ENCODE results near the gene ALDH8A1.

The ALDH8A1 gene, protein sequence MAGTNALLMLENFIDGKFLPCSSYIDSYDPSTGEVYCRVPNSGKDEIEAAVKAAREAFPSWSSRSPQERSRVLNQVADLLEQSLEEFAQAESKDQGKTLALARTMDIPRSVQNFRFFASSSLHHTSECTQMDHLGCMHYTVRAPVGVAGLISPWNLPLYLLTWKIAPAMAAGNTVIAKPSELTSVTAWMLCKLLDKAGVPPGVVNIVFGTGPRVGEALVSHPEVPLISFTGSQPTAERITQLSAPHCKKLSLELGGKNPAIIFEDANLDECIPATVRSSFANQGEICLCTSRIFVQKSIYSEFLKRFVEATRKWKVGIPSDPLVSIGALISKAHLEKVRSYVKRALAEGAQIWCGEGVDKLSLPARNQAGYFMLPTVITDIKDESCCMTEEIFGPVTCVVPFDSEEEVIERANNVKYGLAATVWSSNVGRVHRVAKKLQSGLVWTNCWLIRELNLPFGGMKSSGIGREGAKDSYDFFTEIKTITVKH

GRCh38 chr6:134949927-134950326 is at the start of gene ALDH8A1:
ALDH8A1 (minus strand) TSS chr6:134950101; CDS start chr6:134950053, 48 bp downstream.
- DNase-seq (ENCODE audit: low read depth) = no peak

DNA sequence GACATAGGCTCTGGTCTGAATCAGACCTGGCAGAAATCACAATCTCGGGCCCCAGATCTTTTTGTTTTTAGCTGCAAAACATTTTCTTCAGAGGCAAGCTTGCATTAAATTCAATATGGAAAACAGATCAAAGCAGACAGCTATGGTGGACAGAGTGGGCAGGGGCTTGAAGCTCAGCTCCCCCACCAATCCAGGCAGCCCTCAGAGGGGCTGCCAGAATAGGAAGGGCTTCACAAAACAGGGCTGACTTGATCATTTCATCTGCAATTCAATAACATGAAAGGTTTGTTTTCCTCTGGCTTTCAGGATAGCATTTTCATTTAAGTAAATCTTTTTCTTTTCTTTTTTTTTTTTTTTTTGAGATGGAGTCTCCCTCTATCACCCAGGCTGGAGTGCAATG is 49.2 kb upstream of the ALDH8A1 start:
- no peak for DNase-seq (ENCODE audit: low read depth)

GRCh38 chr6:134997133-134997995 is 47.5 kb upstream of the ALDH8A1 start:
- no peak for DNase-seq (ENCODE audit: low read depth)

GRCh38 chr6:134995536-134995935 is 45.6 kb upstream of the ALDH8A1 start:
- DNase-seq (ENCODE audit: low read depth) = no peak

DNA sequence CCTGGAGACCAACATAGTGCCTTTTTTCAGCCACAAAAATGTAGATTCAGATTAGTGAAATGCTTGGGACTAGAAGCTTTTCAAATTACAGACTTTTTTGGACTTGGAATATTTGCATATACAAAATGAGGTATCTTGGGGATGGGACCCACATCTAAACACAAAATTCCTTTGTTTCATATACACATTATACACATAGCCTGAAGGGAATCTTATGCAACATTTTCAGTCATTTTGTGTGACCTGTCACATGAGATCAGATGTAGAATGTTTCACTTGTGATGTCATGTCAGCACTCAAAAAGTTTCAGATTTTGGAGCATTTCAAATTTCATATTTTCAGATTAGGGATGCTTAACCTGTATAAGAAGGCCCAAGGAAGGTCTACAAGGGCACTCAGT is 44.5 kb upstream of the ALDH8A1 start:
- DNase-seq (ENCODE audit: low read depth) = no peak

GRCh38 chr6:134992155-134992554 is 42.3 kb upstream of the ALDH8A1 start:
- no peak for DNase-seq (ENCODE audit: low read depth)

GRCh38 chr6:134990262-134990661 is 40.4 kb upstream of the ALDH8A1 start:
- DNase-seq (ENCODE audit: low read depth) = no peak

DNA sequence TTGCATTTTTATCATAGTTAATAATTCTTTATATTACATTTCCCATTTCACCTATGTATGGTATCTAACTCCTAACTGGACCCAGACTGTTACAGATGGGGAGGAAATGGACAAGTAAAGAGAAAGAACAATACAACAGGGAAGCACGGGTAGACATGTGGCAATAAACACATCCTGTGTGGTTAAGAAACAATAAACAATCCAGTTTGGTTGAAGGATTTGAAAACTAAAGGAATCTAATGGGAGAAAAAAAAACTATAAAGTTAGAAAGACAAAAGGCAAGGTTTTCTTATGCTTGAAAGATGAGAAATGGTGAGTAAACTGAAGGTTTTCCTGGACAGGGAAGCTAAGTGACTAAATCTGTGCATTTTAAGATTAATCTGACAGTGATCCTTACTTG is 34.9 kb upstream of the ALDH8A1 start:
- peak; percentile 14 for DNase-seq (ENCODE audit: low read depth)

DNA sequence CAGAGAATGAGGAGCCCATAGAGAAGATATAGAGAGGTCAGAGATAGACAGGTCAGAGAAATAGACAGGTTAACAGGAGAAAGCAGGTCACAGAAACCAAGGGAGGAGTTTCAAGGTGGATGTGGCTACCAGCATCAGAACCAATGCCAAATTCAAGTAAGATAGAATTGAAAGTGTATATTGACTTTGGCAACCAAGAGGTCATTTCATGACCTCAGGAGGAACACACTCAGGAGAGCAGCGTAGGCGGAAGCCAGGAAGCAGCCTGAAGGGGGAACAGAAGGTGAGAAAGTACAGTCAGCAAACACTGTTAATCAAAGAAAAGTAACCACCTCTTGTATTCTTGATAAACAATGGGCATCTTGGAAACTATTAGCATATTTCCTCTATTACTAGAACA is 33.9 kb upstream of the ALDH8A1 start:
- DNase-seq (ENCODE audit: low read depth) = no peak

DNA sequence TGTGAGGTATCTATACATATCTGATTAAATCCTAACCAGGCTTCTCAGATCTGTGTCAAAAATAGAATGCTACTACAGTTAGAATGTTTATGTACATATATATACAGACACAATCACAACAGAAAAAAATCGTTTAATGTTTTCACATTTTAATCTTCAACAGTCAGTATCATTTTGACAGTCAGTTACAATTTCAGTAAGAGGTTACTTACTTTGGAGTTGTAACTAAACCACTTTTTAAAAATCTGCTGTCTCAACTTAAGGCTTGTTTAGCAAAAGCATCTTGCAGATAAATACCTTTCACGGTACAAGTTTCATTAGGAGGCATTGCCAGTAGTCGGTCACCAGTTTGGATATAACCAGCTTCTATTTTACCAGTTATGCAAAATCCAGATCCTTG is 32.3 kb upstream of the ALDH8A1 start:
- DNase-seq (ENCODE audit: low read depth) = no peak

- DNase-seq (ENCODE audit: low read depth) = no peak
Observed at GRCh38 chr6:134980846-134981245, 30.9 kb upstream of the ALDH8A1 start.

- no peak for DNase-seq (ENCODE audit: low read depth)
Observed at GRCh38 chr6:134979142-134979541, 29.2 kb upstream of the ALDH8A1 start.

DNA sequence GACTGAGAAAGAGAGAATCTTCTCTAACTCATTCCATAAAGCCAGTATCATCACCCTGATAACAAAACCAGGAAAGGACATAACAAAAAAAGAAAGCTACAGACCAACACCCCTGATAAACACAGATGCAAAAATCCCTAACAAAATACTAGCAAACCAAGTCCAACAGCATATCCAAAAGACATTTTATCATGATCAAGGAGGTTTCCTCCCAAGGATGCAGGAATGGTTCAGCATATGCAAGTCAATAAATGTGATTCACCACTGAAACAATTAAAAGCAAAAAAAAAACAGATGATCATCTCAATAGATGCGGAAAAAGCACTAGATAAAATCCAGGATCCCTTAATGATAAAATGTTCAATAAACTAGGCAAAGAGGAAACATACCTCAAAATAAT is 24.5 kb upstream of the ALDH8A1 start:
- no peak for DNase-seq (ENCODE audit: low read depth)

- DNase-seq (ENCODE audit: low read depth) = no peak
Observed at GRCh38 chr6:134967711-134968110, 17.8 kb upstream of the ALDH8A1 start.

- DNase-seq (ENCODE audit: low read depth) = no peak
Observed at GRCh38 chr6:134964451-134965203, 14.7 kb upstream of the ALDH8A1 start.

DNA sequence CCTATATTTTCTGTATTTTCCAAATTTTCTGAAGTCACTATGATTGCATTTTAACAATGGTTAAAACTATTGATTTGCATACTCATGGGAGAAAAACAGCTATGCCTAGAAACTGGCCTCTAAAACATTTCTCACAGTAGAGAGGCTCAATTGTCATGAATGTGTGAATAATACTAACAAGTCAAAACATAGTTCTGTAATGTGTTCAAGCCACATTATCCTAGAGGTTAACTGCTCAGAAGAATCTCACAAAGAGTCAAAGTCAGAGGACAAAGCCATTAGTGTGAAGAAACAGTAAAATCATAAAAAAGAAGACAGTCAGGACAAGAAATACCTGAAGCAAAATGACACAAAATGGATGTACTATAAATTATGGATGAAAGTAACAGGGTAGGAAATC is 12.5 kb upstream of the ALDH8A1 start:
- DNase-seq (ENCODE audit: low read depth) = no peak

DNA sequence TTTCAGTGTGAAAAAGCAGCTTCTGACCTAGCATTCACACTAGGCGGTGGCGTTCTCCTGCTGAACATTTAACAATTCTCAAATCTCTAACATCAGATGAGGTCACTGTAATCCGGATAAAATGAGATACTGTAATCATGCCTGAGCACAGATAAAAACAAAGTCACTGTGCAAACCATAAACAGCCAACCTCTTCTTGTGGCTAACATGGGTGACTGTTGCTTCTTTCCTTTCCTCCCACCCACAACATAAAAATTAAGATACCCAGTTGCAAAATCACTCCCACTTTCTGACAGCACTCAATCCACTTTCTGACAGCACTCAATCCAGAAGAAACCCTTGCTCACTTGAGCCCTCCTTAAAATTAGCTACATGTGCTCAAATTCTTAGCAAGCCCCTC is 11.5 kb upstream of the ALDH8A1 start:
- DNase-seq (ENCODE audit: low read depth) = no peak

- no peak for DNase-seq (ENCODE audit: low read depth)
Observed at GRCh38 chr6:134959603-134960002, 9.7 kb upstream of the ALDH8A1 start.

- no peak for DNase-seq (ENCODE audit: low read depth)
Observed at GRCh38 chr6:134956676-134957075, 6.8 kb upstream of the ALDH8A1 start.

GRCh38 chr6:134956032-134956431 is 6.1 kb upstream of the ALDH8A1 start:
- DNase-seq (ENCODE audit: low read depth) = no peak

DNA sequence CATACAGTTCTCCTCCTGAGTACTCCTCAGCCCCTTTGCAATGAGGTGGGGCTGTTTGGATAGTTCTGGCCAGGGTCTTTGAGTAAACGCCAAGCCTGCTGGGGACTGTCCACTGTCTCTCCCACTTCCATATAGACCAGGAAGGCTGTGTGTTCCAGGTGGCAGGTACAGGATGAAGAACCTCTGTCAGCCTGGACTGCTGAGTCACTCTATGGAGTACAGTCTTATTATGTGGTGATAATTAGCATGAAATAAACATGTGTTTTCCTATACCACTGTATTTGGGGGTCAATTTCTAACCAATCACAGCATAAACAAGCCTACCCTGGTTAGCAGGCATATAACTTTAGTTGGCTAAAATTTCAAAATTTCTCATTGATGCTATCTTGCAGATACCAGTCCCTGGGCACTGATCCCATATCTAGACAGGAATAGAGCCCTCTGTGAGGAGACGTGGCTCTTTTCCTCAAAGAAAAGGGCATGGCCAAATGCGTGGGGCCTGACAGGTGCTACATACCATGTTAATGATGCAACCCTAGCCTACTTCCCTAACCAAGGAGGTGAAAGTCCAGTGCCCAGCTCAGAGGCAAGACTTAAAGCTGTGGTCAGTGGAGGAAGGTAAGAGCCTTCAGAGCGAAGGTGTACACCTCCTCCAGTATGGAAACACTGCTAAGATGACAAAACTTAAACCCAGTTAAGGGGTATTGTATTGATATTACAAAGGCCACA is 4.5 kb upstream of the ALDH8A1 start:
- DNase-seq (ENCODE audit: low read depth) = no peak

Data from non-pigmented ciliary epithelial cell (primary cell).